Stomach (tissue), 9 donors: ENCODE measurements around the gene FZR1. TPM values are rescaled to one million over a fixed set of nuclear protein-coding genes. Genes with fewer than 3 reads are reported as not detected.
A peak's percentile ranks its signal among the peaks of the same experiment; 100 is the strongest.

Source experiments
- DNase-seq, 2 donors: peaks; one replicate each; pipeline versions ENCODE4 v3.0.0 to v3.0.0-alpha.2; 2013 to 2019
- H3K27ac ChIP-seq, 5 donors: fragments of 200-600 bp in 4 of 5; sonication (generic) in 4 of 5; one replicate each; pipeline ENCODE4 v1.5.1; 2013 to 2019; ENCODE audit warnings: mild to moderate bottlenecking in 1 of 5, moderate library complexity in 1 of 5
- H3K27me3 ChIP-seq, 3 donors: fragments of 200-600 bp; sonication (generic); one replicate each; pipeline ENCODE4 v1.5.1; 2017 to 2019; ENCODE audit warnings: mixed run types in 1 of 3
- H3K36me3 ChIP-seq, 4 donors: fragments of 200-600 bp; sonication (generic); 1 replicate in 3 of 4; 2 replicates in 1 of 4; pipeline ENCODE4 v1.5.1; 2016 to 2019
- H3K4me1 ChIP-seq, 4 donors: fragments of 200-600 bp; sonication (generic); one replicate each; pipeline ENCODE4 v1.5.1; 2016 to 2019
- H3K4me3 ChIP-seq, 4 donors: fragments of 200-600 bp; sonication (generic) in 3 of 4; one replicate each; pipeline ENCODE4 v1.5.1; 2016 to 2019; ENCODE audit warnings: mild to moderate bottlenecking in 1 of 4
- H3K9me3 ChIP-seq, 4 donors: fragments of 200-600 bp; sonication (generic); one replicate each; pipeline ENCODE4 v1.5.1; 2016 to 2019
- CTCF ChIP-seq, 7 experiments: fragments of 450-650 bp in 4 of 7; fragments of 200-600 bp in 3 of 7; sonication (generic) in 3 of 7; IDR thresholded peaks; one replicate each; pipeline ENCODE4 v1.5.1; 2016 to 2019; ENCODE audit warnings: antibody characterized with exemption in 7 of 7, control low read depth in 2 of 7, mild to moderate bottlenecking in 1 of 7
- EP300 ChIP-seq: sonication (generic); formaldehyde crosslinking; IDR thresholded peaks from one replicate; pipeline ENCODE4 v1.6.1; 2017; ENCODE audit warnings: antibody characterized with exemption
- POLR2A ChIP-seq, 4 donors: fragments of 450-650 bp; IDR thresholded peaks; one replicate each; pipeline ENCODE4 v1.6.1; 2016; ENCODE audit warnings: antibody characterized with exemption in 4 of 4, control low read depth in 2 of 4, mild to moderate bottlenecking in 1 of 4, moderate library complexity in 1 of 4
- POLR2AphosphoS5 ChIP-seq, 3 donors: sonication (generic); formaldehyde crosslinking; IDR thresholded peaks; one replicate each; pipeline ENCODE4 v1.6.1; 2016; ENCODE audit warnings: antibody characterized with exemption in 3 of 3
- WGBS, 5 donors: extraction: QIAGEN DNeasy Blood & Tissue Kit in 3 of 5; methylation state at CpG; one replicate each; pipeline versions ENCODE4 v1.1.5 to v1.1.7; 2013 to 2018; 5-methylcytosine and 5-hydroxymethylcytosine counted together
- intact Hi-C: fragments of 100-400 bp; cut with DNase I; formaldehyde crosslinking; loops from one replicate; pipeline ENCODE4 v1.15.1; 2023; ENCODE audit warnings: low total_unique reads
- polyA plus RNA-seq, 3 donors: library from polyadenylated mRNA; stranded (reverse); fragments of 200-250 nt; gene quantifications; one replicate each; pipeline ENCODE4 v1.2.3, GENCODE V29; 2013
- total RNA-seq, 5 donors: library from RNA; depleted of rRNA; stranded (reverse); fragments of >200 nt; gene quantifications; one replicate each; pipeline versions ENCODE4 v1.1.0 to v1.2.3, GENCODE V29; 2014 to 2016
- donor health status: healthy with polysubstance abuse.
- donor health status: Bipolar disorder and iron deficiency.
- donor health status: healthy.

FZR1 gene
- total and polyA plus RNA-seq, 8 donors = 9.4 to 113 (median 21.3) TPM

GRCh38 chr19:3463714-3464586 is 42.2 kb upstream of the FZR1 start:
- Histone ChIP-seq H3K27ac (peak overlapping the region in 4 of 5 donors; percentile 38 to 90 (median 57)), H3K4me3 (no peak overlapping the region), H3K27me3 (no peaks in the 10 kb centered on the region), H3K36me3 (peaks cover 38 to 65% (median 54%) of the 10 kb centered on the region in 4 donors), H3K9me3 (no peaks in the 10 kb centered on the region), H3K4me1 (peaks cover 20 to 81% (median 47%) of the 10 kb centered on the region in 4 donors)
- no peak for DNase-seq
- WGBS, 5 donors = 77 to 88% (median 82%) methylated on average over 12 to 57 of the region's 57 CpGs
- TF ChIP-seq POLR2AphosphoS5 (IDR thresholded peaks at IDR 0.05) = no peak
- no peak for TF ChIP-seq POLR2A (IDR thresholded peaks at IDR 0.05)
- no peak for TF ChIP-seq EP300
- TF ChIP-seq CTCF (IDR thresholded peaks at IDR 0.05) = no peak
- intact Hi-C loops = no loop called here

GRCh38 chr19:3464587-3465235 is 41.4 kb upstream of the FZR1 start:
- TF ChIP-seq EP300 = no peak
- no peak for TF ChIP-seq POLR2AphosphoS5 (IDR thresholded peaks at IDR 0.05)
- no peak for TF ChIP-seq POLR2A (IDR thresholded peaks at IDR 0.05)
- TF ChIP-seq CTCF (IDR thresholded peaks at IDR 0.05) = no peak
- no peak for DNase-seq
- 80 to 83% (median 82%) methylated on average over 23 to 31 of the region's 31 CpGs for WGBS, 5 donors
- intact Hi-C loops = no loop called here
- H3K27me3 ChIP-seq = no peaks in the 10 kb centered on the region
- H3K36me3 ChIP-seq = peaks cover 38 to 61% (median 53%) of the 10 kb centered on the region in 4 donors
- no peak overlapping the region for H3K4me3 ChIP-seq
- peak overlapping the region in 4 of 5 donors; percentile 8 to 90 (median 57) for H3K27ac ChIP-seq
- peaks cover 12 to 74% (median 43%) of the 10 kb centered on the region in 4 donors for H3K4me1 ChIP-seq
- H3K9me3 ChIP-seq = no peaks in the 10 kb centered on the region

GRCh38 chr19:3465552-3465951 is 40.6 kb upstream of the FZR1 start:
- H3K36me3 ChIP-seq = peaks cover 33 to 52% (median 45%) of the 10 kb centered on the region in 4 donors
- peaks cover 6 to 68% (median 37%) of the 10 kb centered on the region in 4 donors for H3K4me1 ChIP-seq
- H3K27me3 ChIP-seq = no peaks in the 10 kb centered on the region
- no peaks in the 10 kb centered on the region for H3K9me3 ChIP-seq
- peak overlapping the region in 4 of 5 donors; percentile 13 to 70 (median 45) for H3K27ac ChIP-seq
- no peak for DNase-seq
- TF ChIP-seq CTCF (IDR thresholded peaks at IDR 0.05) = no peak
- no peak for TF ChIP-seq POLR2AphosphoS5 (IDR thresholded peaks at IDR 0.05)
- no peak for TF ChIP-seq POLR2A (IDR thresholded peaks at IDR 0.05)
- TF ChIP-seq EP300 = no peak
- intact Hi-C loops = no loop called here
- H3K4me3 ChIP-seq = no peak overlapping the region
- 76 to 86% (median 83%) methylated on average over 7 of the region's 7 CpGs for WGBS, 5 donors

- TF ChIP-seq POLR2AphosphoS5 (IDR thresholded peaks at IDR 0.05) (peak in 1 of 3 donors; percentile 40), CTCF (IDR thresholded peaks at IDR 0.05) (no peak)
- Histone ChIP-seq H3K9me3 (no peaks in the 10 kb centered on the region), H3K27me3 (no peaks in the 10 kb centered on the region), H3K36me3 (peaks cover 24 to 42% (median 35%) of the 10 kb centered on the region in 4 donors), H3K4me1 (peaks cover 6 to 72% (median 33%) of the 10 kb centered on the region in 4 donors), H3K4me3 (no peak overlapping the region), H3K27ac (peak overlapping the region in 4 of 5 donors; percentile 13 to 70 (median 39))
- DNase-seq = no peak
- intact Hi-C loops = no loop called here
- WGBS, 5 donors = 72 to 90% (median 85%) methylated on average over 9 of the region's 9 CpGs
These were observed 39.5 kb upstream of the FZR1 start for GRCh38 chr19:3466635-3467034.
